Measurements from ENCODE around the gene BIRC7. TPM values are rescaled to one million over a fixed set of nuclear protein-coding genes. Genes with fewer than 3 reads are reported as not detected.

BIRC7 gene
- total RNA-seq, 1 donor from 2014 or later, result 0.27 TPM

- H3K4me1 ChIP-seq, result peaks cover 47% of the 10 kb centered on the region
- intact Hi-C loops (cut with micrococcal nuclease), result no loop called here
- H3K36me3 ChIP-seq, result peaks cover 60% of the 10 kb centered on the region
- no peak overlapping the region for H3K27ac ChIP-seq (replicated peaks)
- no peak overlapping the region for H3K4me3 ChIP-seq
- no peaks in the 10 kb centered on the region for H3K27me3 ChIP-seq (ENCODE audit: low read depth)
- no peak for DNase-seq
- TF ChIP-seq CTCF (IDR thresholded peaks at IDR 0.05; ENCODE audit: borderline replicate concordance), result no peak
- no peaks in the 10 kb centered on the region for H3K9me3 ChIP-seq (replicated peaks)
Observed at GRCh38 chr20:63202021-63202420, 33.7 kb upstream of the BIRC7 start.

GRCh38 chr20:63202811-63203526 is 32.7 kb upstream of the BIRC7 start:
- H3K27me3 ChIP-seq (ENCODE audit: low read depth), result no peaks in the 10 kb centered on the region
- peaks cover 63% of the 10 kb centered on the region for H3K36me3 ChIP-seq
- peaks cover 39% of the 10 kb centered on the region for H3K4me1 ChIP-seq

GRCh38 chr20:63204362-63204761 is 31.3 kb upstream of the BIRC7 start:
- H3K4me3 ChIP-seq, result no peak overlapping the region
- no peak overlapping the region for H3K27ac ChIP-seq (replicated peaks)
- TF ChIP-seq CTCF (IDR thresholded peaks at IDR 0.05; ENCODE audit: borderline replicate concordance), result no peak
- H3K9me3 ChIP-seq (replicated peaks), result no peaks in the 10 kb centered on the region
- H3K27me3 ChIP-seq (ENCODE audit: low read depth), result no peaks in the 10 kb centered on the region
- H3K4me1 ChIP-seq, result peaks cover 32% of the 10 kb centered on the region
- intact Hi-C loops (cut with micrococcal nuclease), result no loop called here
- DNase-seq, result no peak
- H3K36me3 ChIP-seq, result peaks cover 77% of the 10 kb centered on the region

More at GRCh38 chr20:63202811-63203526, 32.7 kb upstream of the BIRC7 start:
- Histone ChIP-seq H3K9me3 (replicated peaks) (no peaks in the 10 kb centered on the region), H3K27ac (replicated peaks) (no peak overlapping the region), H3K4me3 (no peak overlapping the region)
- no peak for DNase-seq
- TF ChIP-seq CTCF (IDR thresholded peaks at IDR 0.05; ENCODE audit: borderline replicate concordance), result no peak
- intact Hi-C loops (cut with micrococcal nuclease), result no loop called here

GRCh38 chr20:63205896-63206295 is 29.8 kb upstream of the BIRC7 start:
- Histone ChIP-seq H3K9me3 (replicated peaks) (no peaks in the 10 kb centered on the region), H3K27ac (replicated peaks) (no peak overlapping the region), H3K36me3 (peaks cover 88% of the 10 kb centered on the region), H3K4me3 (no peak overlapping the region), H3K4me1 (peaks cover 39% of the 10 kb centered on the region), H3K27me3 (ENCODE audit: low read depth) (no peaks in the 10 kb centered on the region)
- intact Hi-C loops (cut with micrococcal nuclease), result no loop called here
- DNase-seq, result no peak
- TF ChIP-seq CTCF (IDR thresholded peaks at IDR 0.05; ENCODE audit: borderline replicate concordance), result no peak

- H3K36me3 ChIP-seq, result peaks cover 87% of the 10 kb centered on the region
- intact Hi-C loops (cut with micrococcal nuclease), result no loop called here
- TF ChIP-seq CTCF (IDR thresholded peaks at IDR 0.05; ENCODE audit: borderline replicate concordance), result no peak
Observed at GRCh38 chr20:63206878-63207277, 28.8 kb upstream of the BIRC7 start.

More at GRCh38 chr20:63206878-63207277, 28.8 kb upstream of the BIRC7 start:
- no peaks in the 10 kb centered on the region for H3K9me3 ChIP-seq (replicated peaks)
- no peak for DNase-seq
- peaks cover 40% of the 10 kb centered on the region for H3K4me1 ChIP-seq
- no peak overlapping the region for H3K4me3 ChIP-seq
- H3K27me3 ChIP-seq (ENCODE audit: low read depth), result no peaks in the 10 kb centered on the region
- H3K27ac ChIP-seq (replicated peaks), result no peak overlapping the region

All from left ventricle myocardium inferior (tissue), 1 donor.